HCT116 (cell line): ENCODE results near the gene CPA4. TPM values are rescaled to one million over a fixed set of nuclear protein-coding genes. Genes with fewer than 3 reads are reported as not detected.

Source experiments
- ATAC-seq: fragments of 200-7000 bp; cut with Tn5 transposase; 2 replicates; pipeline ENCODE4 v1.9.1; 2020; ENCODE audit warnings: mild to moderate bottlenecking, moderate library complexity
- BruUV-seq: library from RNA; stranded (reverse); fragments of 400-500 nt; replicated peaks from 2 replicates; lab custom pipeline; 2021; lab: Mats Ljungman, UMichigan
- CTCF ChIA-PET: fragments of 300-600 bp; sonication (Branson Sonifier 250); formaldehyde crosslinking; loops from one replicate; lab custom pipeline; 2021; ENCODE audit warnings: antibody characterized with exemption; lab: Charles Lee
- POLR2A ChIA-PET: fragments of 300-600, 350-600 bp; sonication (Branson Sonifier 250); formaldehyde crosslinking; loops from one replicate; lab custom pipeline; 2021; ENCODE audit warnings: antibody characterized with exemption; lab: Charles Lee
- RAD21 ChIA-PET, 2 experiments: fragments of 300-600 bp; sonication (Branson Sonifier 250); formaldehyde crosslinking; loops; one replicate each; lab custom pipeline; 2023; ENCODE audit warnings: low total read pairs in 2 of 2; ENCODE audit not compliant: uncharacterized antibody in 2 of 2, unreplicated experiment in 2 of 2, low non-redundant PET in 1 of 2; lab: Charles Lee
- DNase-seq: peaks from one replicate; pipeline ENCODE4 v3.0.0-alpha.2; 2010; ENCODE audit warnings: low read depth, low spot score
- H2AFZ ChIP-seq: fragments of 200-600 bp; shearing (Covaris generic), sonication (generic); 2 replicates; pipeline ENCODE4 v1.6.1; 2017; ENCODE audit warnings: low read depth, mixed run types, mixed read lengths, antibody characterized with exemption, low read length; ENCODE audit not compliant: poor library complexity, severe bottlenecking
- H3K27ac ChIP-seq: 2 replicates; pipeline ENCODE4 v1.5.1; 2012; ENCODE audit warnings: low read depth, low read length
- H3K27me3 ChIP-seq: fragments of 200-600 bp; sonication (generic); 2 replicates; pipeline ENCODE4 v1.6.1; 2016; ENCODE audit warnings: mixed run types, low read length, mixed read lengths; ENCODE audit not compliant: insufficient read depth
- H3K36me3 ChIP-seq, 2 experiments: fragments of 200-500 bp in 1 of 2; fragments of 200-600 bp in 1 of 2; sonication (Bioruptor generic) in 1 of 2; sonication (generic) in 1 of 2; 2 replicates each; pipeline versions ENCODE4 v1.5.1 to v1.6.1; 2014 to 2016; ENCODE audit warnings: low read length in 2 of 2, inconsistent platforms in 1 of 2, mixed read lengths in 1 of 2, mixed run types in 1 of 2; ENCODE audit not compliant: insufficient read depth in 2 of 2, control insufficient read depth in 1 of 2
- H3K4me1 ChIP-seq, 2 experiments: fragments of 200-600 bp in 1 of 2; sonication (generic) in 1 of 2; 2 replicates each; pipeline versions ENCODE4 v1.5.1 to v1.6.1; 2012 to 2017; ENCODE audit warnings: low read length in 2 of 2, inconsistent platforms in 1 of 2, mild to moderate bottlenecking in 1 of 2, mixed read lengths in 1 of 2, mixed run types in 1 of 2, moderate library complexity in 1 of 2; ENCODE audit not compliant: insufficient read depth in 2 of 2, control insufficient read depth in 1 of 2
- H3K4me2 ChIP-seq: fragments of 200-600 bp; sonication (generic); 2 replicates; pipeline ENCODE4 v1.6.1; 2017; ENCODE audit warnings: mixed run types, low read length, mixed read lengths
- H3K4me3 ChIP-seq, 2 experiments: fragments of 200-600 bp in 1 of 2; sonication (generic) in 1 of 2; replicated peaks in 1 of 2; 2 replicates each; pipeline ENCODE4 v1.5.1; 2011 to 2016; ENCODE audit warnings: low read length in 2 of 2, control low read depth in 1 of 2, low read depth in 1 of 2, mild to moderate bottlenecking in 1 of 2, mixed read lengths in 1 of 2, mixed run types in 1 of 2
- H3K79me2 ChIP-seq: fragments of 200-600 bp; sonication (generic); 2 replicates; pipeline ENCODE4 v1.6.1; 2017; ENCODE audit warnings: mild to moderate bottlenecking, mixed run types, low read length, moderate library complexity, mixed read lengths; ENCODE audit not compliant: insufficient read depth
- H3K9ac ChIP-seq: fragments of 200-600 bp; sonication (generic); 2 replicates; pipeline ENCODE4 v1.6.1; 2016; ENCODE audit warnings: low read length, mixed read lengths
- H3K9me2 ChIP-seq: fragments of 200-600 bp; sonication (generic), shearing (Covaris generic); 2 replicates; pipeline ENCODE4 v1.6.1; 2017; ENCODE audit warnings: mixed run types, mild to moderate bottlenecking, moderate library complexity; ENCODE audit not compliant: insufficient read depth
- H3K9me3 ChIP-seq, 2 experiments: fragments of 200-500 bp in 1 of 2; fragments of 200-600 bp in 1 of 2; sonication (Bioruptor generic) in 1 of 2; sonication (generic) in 1 of 2; 2 replicates each; pipeline ENCODE4 v1.6.1; 2014 to 2017; ENCODE audit warnings: low read length in 2 of 2, mixed read lengths in 2 of 2, inconsistent platforms in 1 of 2, low read depth in 1 of 2, mild to moderate bottlenecking in 1 of 2, mixed run types in 1 of 2, moderate library complexity in 1 of 2; ENCODE audit not compliant: control insufficient read depth in 1 of 2, insufficient read depth in 1 of 2
- H4K20me1 ChIP-seq: fragments of 200-600 bp; sonication (generic), shearing (Covaris generic); 2 replicates; pipeline ENCODE4 v1.6.1; 2017; ENCODE audit warnings: mixed run types, mild to moderate bottlenecking, moderate library complexity; ENCODE audit not compliant: insufficient read depth
- CBX3 ChIP-seq: IDR thresholded peaks from 2 replicates; pipeline ENCODE4 v1.6.1; 2012; ENCODE audit warnings: low read depth
- CEBPB ChIP-seq: IDR thresholded peaks from 2 replicates; pipeline ENCODE4 v1.6.1; 2012; ENCODE audit warnings: low read depth
- EGR1 ChIP-seq: IDR thresholded peaks from 2 replicates; pipeline ENCODE4 v1.6.1; 2012; ENCODE audit warnings: low read depth
- ELF1 ChIP-seq: IDR thresholded peaks from 2 replicates; pipeline ENCODE4 v1.6.1; 2012; ENCODE audit warnings: low read depth, borderline replicate concordance
- EZH2 ChIP-seq: fragments of 200-600 bp; sonication (generic); IDR thresholded peaks from 2 replicates; pipeline ENCODE4 v1.6.1; 2017; ENCODE audit warnings: antibody characterized with exemption, mixed run types
- EZH2phosphoT487 ChIP-seq: fragments of 200-600 bp; IDR thresholded peaks from 2 replicates; pipeline ENCODE4 v1.6.1; 2018; ENCODE audit warnings: antibody characterized with exemption, borderline replicate concordance
- FOSL1 ChIP-seq: IDR thresholded peaks from 2 replicates; pipeline ENCODE4 v1.6.1; 2012; ENCODE audit warnings: low read depth
- JUND ChIP-seq: IDR thresholded peaks from 2 replicates; pipeline ENCODE4 v1.6.1; 2012
- POLR2A ChIP-seq: IDR thresholded peaks from 2 replicates; pipeline ENCODE4 v1.7.0; 2011; ENCODE audit warnings: borderline replicate concordance; ENCODE audit not compliant: insufficient read depth, insufficient read length; ENCODE audit errors: extremely low read depth
- POLR2AphosphoS5 ChIP-seq: IDR thresholded peaks from 2 replicates; pipeline ENCODE4 v1.6.1; 2011; ENCODE audit warnings: mild to moderate bottlenecking, low read depth, low read length, moderate library complexity
- SIN3A ChIP-seq: IDR thresholded peaks from 2 replicates; pipeline ENCODE4 v1.6.1; 2012; ENCODE audit warnings: low read depth
- SP1 ChIP-seq: IDR thresholded peaks from 2 replicates; pipeline ENCODE4 v1.6.1; 2012; ENCODE audit warnings: low read depth
- SRF ChIP-seq: IDR thresholded peaks from 2 replicates; pipeline ENCODE4 v1.6.1; 2012; ENCODE audit warnings: low read depth
- TCF7L2 ChIP-seq: IDR thresholded peaks from 2 replicates; pipeline ENCODE4 v1.7.0; 2011; ENCODE audit warnings: borderline replicate concordance, inconsistent platforms; ENCODE audit not compliant: insufficient read depth, insufficient read length; ENCODE audit errors: extremely low read depth
- YY1 ChIP-seq: IDR thresholded peaks from 2 replicates; pipeline ENCODE4 v1.6.1; 2011; ENCODE audit warnings: low read length, low read depth, moderate library complexity, mild to moderate bottlenecking; ENCODE audit not compliant: insufficient replicate concordance; ENCODE audit errors: extremely low read depth
- ZFX ChIP-seq: fragments of 450-650 bp; IDR thresholded peaks from 2 replicates; pipeline ENCODE4 v1.6.1; 2017
- intact Hi-C: fragments of 100-400 bp; cut with micrococcal nuclease; formaldehyde crosslinking; loops from 2 replicates; pipeline ENCODE4 v1.10.0; 2022
- total RNA-seq: library from RNA; stranded (reverse); gene quantifications from one replicate; pipeline ENCODE4 v1.2.1, GENCODE V29; 2021; ENCODE audit not compliant: unreplicated experiment
- TF ChIP-seq, protein P1 (sequence below): IDR thresholded peaks from 2 replicates; pipeline ENCODE4 v1.6.1; 2012
- TF ChIP-seq, protein P2 (sequence below), 3 experiments: fragments of 200-600 bp in 1 of 3; sonication (generic) in 1 of 3; IDR thresholded peaks in 2 of 3; conservative IDR thresholded peaks in 1 of 3; 2 replicates each; pipeline ENCODE4 v1.5.1; 2012 to 2017; ENCODE audit warnings: low read depth in 2 of 3, low read length in 2 of 3, antibody characterized with exemption in 1 of 3, borderline replicate concordance in 1 of 3, control low read depth in 1 of 3, mild to moderate bottlenecking in 1 of 3, mixed read lengths in 1 of 3, mixed run types in 1 of 3, moderate library complexity in 1 of 3; ENCODE audit not compliant: insufficient read depth in 1 of 3
- TF ChIP-seq, protein P3 (sequence below): IDR thresholded peaks from 2 replicates; pipeline ENCODE4 v1.6.1; 2011; ENCODE audit warnings: mild to moderate bottlenecking, low read length, moderate library complexity; ENCODE audit not compliant: insufficient replicate concordance; ENCODE audit errors: extremely low read depth
- TF ChIP-seq, protein P4 (sequence below): IDR thresholded peaks from 2 replicates; pipeline ENCODE4 v1.6.1; 2012
- TF ChIP-seq, protein P5 (sequence below): IDR thresholded peaks from 2 replicates; pipeline ENCODE4 v1.6.1; 2012; ENCODE audit warnings: low read depth

The CPA4 gene
- total RNA-seq, 1 experiment from 2014 or later: 38.7 TPM

DNA sequence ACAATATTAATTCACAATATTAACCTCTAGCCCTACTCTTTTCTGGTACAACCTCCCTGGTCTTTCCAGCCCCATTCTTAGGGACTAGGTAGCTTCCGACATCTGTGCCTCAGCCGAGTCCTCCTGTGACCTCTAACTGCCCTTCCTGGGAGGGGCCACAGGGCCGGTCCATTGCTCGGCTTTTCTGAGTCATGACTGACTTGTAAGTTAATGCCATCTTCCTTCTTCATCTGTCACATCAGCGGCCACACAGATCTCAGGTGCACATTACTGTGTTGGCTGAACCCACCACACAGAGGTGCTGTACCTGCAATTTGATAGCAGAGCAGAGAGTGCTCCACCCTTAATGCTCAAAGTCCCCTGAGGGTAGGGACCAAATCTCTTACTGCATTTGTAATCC lies 4.1 kb upstream of the CPA4 start:
- Histone ChIP-seq H3K36me3 (no peaks in the 10 kb centered on the region), H4K20me1 (no peaks in the 10 kb centered on the region), H3K9me2 (no peaks in the 10 kb centered on the region), H3K27ac (peak overlapping the region; percentile 4; the same call in 1 of the 2 replicates), H3K79me2 (no peaks in the 10 kb centered on the region), H3K27me3 (no peaks in the 10 kb centered on the region), H3K4me1 (peaks cover 41 to 76% of the 10 kb centered on the region in 2 experiments), H2AFZ (peak overlapping the region; percentile 50), H3K4me2 (peak overlapping the region; percentile 71), H3K9me3 (no peaks in the 10 kb centered on the region), H3K9ac (peak overlapping the region; percentile 26), H3K4me3 (peak overlapping the region in 1 of 2 experiments; percentile 35; a peak in 2 of 4 replicates)
- ChIA-PET POLR2A (no interaction called here), RAD21 (no interaction called here), CTCF (no interaction called here)
- DNase-seq (peak; percentile 79), ATAC-seq (peak; percentile 61)
- intact Hi-C loops: no loop called here
- BruUV-seq: no TSS peak
- no peak for TF ChIP-seq EZH2phosphoT487
- TF ChIP-seq SRF: peak; percentile 34; the same call in 1 of the 2 replicates
- TF ChIP-seq, protein P1, sequence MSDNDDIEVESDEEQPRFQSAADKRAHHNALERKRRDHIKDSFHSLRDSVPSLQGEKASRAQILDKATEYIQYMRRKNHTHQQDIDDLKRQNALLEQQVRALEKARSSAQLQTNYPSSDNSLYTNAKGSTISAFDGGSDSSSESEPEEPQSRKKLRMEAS: peak; percentile 69; the same call in 1 of the 2 replicates
- TF ChIP-seq, protein P2, sequence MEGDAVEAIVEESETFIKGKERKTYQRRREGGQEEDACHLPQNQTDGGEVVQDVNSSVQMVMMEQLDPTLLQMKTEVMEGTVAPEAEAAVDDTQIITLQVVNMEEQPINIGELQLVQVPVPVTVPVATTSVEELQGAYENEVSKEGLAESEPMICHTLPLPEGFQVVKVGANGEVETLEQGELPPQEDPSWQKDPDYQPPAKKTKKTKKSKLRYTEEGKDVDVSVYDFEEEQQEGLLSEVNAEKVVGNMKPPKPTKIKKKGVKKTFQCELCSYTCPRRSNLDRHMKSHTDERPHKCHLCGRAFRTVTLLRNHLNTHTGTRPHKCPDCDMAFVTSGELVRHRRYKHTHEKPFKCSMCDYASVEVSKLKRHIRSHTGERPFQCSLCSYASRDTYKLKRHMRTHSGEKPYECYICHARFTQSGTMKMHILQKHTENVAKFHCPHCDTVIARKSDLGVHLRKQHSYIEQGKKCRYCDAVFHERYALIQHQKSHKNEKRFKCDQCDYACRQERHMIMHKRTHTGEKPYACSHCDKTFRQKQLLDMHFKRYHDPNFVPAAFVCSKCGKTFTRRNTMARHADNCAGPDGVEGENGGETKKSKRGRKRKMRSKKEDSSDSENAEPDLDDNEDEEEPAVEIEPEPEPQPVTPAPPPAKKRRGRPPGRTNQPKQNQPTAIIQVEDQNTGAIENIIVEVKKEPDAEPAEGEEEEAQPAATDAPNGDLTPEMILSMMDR (IDR thresholded peaks at IDR 0.05 in 2 of 3, conservative IDR thresholded peaks at IDR 0.05 in 1 of 3; ENCODE audit: borderline replicate concordance in 1 of 3, insufficient read depth in 1 of 3, low read depth in 2 of 3, low read length in 2 of 3): peak in 2 of 3 experiments; percentile 16 to 30; a peak in 1 of 6 replicates
- no peak for TF ChIP-seq EGR1
- TF ChIP-seq, protein P3, sequence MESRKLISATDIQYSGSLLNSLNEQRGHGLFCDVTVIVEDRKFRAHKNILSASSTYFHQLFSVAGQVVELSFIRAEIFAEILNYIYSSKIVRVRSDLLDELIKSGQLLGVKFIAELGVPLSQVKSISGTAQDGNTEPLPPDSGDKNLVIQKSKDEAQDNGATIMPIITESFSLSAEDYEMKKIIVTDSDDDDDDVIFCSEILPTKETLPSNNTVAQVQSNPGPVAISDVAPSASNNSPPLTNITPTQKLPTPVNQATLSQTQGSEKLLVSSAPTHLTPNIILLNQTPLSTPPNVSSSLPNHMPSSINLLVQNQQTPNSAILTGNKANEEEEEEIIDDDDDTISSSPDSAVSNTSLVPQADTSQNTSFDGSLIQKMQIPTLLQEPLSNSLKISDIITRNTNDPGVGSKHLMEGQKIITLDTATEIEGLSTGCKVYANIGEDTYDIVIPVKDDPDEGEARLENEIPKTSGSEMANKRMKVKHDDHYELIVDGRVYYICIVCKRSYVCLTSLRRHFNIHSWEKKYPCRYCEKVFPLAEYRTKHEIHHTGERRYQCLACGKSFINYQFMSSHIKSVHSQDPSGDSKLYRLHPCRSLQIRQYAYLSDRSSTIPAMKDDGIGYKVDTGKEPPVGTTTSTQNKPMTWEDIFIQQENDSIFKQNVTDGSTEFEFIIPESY: no peak
- 0 out of 2 replicates have a peak, but pooled peaks have one; percentile 46 for TF ChIP-seq SIN3A
- peak; percentile 84 for TF ChIP-seq JUND
- TF ChIP-seq TCF7L2: no peak
- TF ChIP-seq, protein P4, sequence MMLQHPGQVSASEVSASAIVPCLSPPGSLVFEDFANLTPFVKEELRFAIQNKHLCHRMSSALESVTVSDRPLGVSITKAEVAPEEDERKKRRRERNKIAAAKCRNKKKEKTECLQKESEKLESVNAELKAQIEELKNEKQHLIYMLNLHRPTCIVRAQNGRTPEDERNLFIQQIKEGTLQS: no peak
- peak; percentile 67 for TF ChIP-seq YY1
- TF ChIP-seq POLR2AphosphoS5: peak; percentile 61
- TF ChIP-seq FOSL1: peak; percentile 88
- no peak for TF ChIP-seq POLR2A
- TF ChIP-seq SP1: peak; percentile 90
- no peak; the same call in 1 of the 2 replicates for TF ChIP-seq ELF1
- TF ChIP-seq, protein P5, sequence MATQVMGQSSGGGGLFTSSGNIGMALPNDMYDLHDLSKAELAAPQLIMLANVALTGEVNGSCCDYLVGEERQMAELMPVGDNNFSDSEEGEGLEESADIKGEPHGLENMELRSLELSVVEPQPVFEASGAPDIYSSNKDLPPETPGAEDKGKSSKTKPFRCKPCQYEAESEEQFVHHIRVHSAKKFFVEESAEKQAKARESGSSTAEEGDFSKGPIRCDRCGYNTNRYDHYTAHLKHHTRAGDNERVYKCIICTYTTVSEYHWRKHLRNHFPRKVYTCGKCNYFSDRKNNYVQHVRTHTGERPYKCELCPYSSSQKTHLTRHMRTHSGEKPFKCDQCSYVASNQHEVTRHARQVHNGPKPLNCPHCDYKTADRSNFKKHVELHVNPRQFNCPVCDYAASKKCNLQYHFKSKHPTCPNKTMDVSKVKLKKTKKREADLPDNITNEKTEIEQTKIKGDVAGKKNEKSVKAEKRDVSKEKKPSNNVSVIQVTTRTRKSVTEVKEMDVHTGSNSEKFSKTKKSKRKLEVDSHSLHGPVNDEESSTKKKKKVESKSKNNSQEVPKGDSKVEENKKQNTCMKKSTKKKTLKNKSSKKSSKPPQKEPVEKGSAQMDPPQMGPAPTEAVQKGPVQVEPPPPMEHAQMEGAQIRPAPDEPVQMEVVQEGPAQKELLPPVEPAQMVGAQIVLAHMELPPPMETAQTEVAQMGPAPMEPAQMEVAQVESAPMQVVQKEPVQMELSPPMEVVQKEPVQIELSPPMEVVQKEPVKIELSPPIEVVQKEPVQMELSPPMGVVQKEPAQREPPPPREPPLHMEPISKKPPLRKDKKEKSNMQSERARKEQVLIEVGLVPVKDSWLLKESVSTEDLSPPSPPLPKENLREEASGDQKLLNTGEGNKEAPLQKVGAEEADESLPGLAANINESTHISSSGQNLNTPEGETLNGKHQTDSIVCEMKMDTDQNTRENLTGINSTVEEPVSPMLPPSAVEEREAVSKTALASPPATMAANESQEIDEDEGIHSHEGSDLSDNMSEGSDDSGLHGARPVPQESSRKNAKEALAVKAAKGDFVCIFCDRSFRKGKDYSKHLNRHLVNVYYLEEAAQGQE: no peak
- no peak for TF ChIP-seq EZH2
- TF ChIP-seq CBX3: peak; percentile 83
- no peak for TF ChIP-seq ZFX
- peak; percentile 19; the same call in 1 of the 2 replicates for TF ChIP-seq CEBPB
